Measurements from ENCODE around the gene CALML3.

Gene CALML3

GRCh38 chr10:5528989-5529701 is 4.4 kb downstream of the CALML3 start:
- DNase-seq, result no peak

- no peak for DNase-seq
Observed at GRCh38 chr10:5529702-5530411, 5.1 kb downstream of the CALML3 start.

GRCh38 chr10:5530412-5530806 is 5.6 kb downstream of the CALML3 start:
- no peak for DNase-seq

GRCh38 chr10:5530846-5531557 is 6.2 kb downstream of the CALML3 start:
- no peak for DNase-seq

DNA sequence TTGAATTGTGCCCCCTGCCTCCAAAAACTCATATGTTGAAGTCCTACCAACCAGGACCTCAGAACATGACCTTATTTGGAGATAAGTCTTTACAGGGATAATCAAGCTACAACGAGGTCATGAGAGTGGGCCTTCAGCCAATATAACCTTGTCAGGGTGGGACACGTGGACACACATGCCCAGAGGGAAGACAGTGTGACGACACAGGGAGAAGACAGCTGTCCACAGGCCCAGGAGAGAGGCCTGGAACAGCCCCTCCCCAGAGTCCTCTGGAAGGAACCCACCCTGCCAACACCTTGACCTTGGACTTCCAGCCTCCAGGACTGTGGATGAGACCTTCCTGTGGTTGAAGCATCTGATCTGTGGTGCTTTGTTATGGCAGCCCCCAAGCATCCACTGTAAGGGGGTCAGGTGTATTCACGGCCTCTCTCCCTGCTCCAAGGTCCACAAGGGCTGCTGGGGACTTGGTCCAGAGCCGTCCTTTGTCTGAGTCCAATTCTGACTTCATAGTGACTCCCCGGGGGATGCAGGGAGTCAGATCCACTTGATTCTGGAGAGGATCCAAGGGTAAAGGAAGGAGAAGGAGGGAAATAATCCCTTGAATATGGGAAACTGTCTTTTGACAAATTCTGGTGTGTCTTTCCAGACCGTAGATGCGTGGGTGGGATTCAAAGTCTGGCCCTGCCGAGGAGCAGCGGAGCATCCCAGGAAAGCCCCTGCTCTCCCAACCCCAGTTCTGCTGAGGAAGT is 7.0 kb downstream of the CALML3 start:
- no peak for DNase-seq

GRCh38 chr10:5532307-5532605 is 7.5 kb downstream of the CALML3 start:
- DNase-seq, result no peak

- DNase-seq, result no peak
Observed at GRCh38 chr10:5532618-5533097, 7.9 kb downstream of the CALML3 start.

DNA sequence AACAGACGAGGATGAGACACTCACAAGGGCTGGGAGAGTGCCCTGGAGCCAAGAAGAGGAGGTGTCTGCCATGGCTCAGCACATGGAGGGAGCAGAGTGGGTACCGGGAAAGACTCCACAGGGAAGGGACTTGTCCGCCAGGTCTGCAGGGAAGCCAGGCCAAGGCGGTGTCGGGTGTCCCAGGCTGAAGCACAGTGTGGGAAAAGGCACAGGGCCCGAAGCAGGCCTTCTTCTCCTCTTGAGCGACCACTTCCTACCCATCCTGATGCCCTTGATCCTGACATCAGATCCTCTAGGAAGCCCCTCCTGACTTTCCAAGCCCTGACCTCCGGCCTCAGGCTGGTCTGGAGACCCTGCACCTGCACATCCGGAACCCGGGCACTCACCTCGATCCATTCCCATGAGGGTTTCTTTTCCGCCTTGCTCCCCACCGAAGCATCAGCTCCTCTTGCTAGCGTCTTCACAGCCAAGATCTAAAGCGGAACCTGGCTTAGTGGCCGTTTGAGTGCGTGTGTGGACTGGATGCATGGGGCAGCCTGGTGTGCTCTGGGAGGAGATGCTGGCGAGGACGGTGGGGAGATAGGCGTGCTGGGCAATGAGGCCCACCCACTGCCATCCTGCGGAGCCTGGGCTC is 8.5 kb downstream of the CALML3 start:
- no peak for DNase-seq

GRCh38 chr10:5534051-5534821 is 9.5 kb downstream of the CALML3 start:
- no peak for DNase-seq

GRCh38 chr10:5534880-5535856 is 10.4 kb downstream of the CALML3 start:
- DNase-seq, result no peak

GRCh38 chr10:5536486-5537081 is 11.8 kb downstream of the CALML3 start:
- no peak for DNase-seq

DNA sequence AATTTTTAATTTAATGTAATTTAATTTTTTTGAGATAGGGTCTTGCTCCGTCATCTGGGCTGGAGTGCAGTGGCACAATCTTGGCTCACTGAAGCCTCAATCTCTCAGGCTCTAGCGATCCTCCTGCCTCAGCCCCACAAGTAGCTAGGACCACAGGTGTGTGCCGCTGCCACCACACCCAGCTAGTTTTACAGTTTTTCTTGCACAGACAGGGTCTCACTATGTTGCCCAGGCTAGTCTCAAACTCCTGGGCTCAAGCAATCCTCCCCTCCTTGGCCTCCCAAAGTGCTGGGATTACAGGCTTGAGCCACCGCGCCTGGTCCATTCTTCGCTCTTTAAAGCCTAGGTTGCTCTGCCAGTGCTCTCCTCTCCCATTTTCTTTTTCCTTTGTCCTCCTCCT is 12.9 kb downstream of the CALML3 start:
- no peak for DNase-seq

DNA sequence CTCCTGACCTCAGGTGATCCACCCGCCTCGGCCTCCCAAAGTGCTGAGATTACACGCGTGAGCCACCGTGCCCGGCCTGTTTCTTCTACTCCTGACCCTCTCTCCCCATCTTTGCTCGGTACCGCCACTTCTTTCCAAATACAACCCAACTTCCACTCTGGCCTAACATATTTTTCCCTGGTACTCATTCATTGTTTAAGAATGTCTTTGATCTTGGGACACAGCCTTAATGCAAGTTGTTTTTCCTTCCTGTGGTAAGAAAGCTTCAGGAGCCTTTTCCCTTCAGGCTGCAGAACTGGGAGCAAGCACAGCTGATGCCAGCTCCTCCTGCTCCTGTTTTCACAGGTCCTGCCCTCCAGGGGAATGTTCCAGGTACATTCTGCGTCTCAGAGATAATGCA is 13.7 kb downstream of the CALML3 start:
- no peak for DNase-seq

DNA sequence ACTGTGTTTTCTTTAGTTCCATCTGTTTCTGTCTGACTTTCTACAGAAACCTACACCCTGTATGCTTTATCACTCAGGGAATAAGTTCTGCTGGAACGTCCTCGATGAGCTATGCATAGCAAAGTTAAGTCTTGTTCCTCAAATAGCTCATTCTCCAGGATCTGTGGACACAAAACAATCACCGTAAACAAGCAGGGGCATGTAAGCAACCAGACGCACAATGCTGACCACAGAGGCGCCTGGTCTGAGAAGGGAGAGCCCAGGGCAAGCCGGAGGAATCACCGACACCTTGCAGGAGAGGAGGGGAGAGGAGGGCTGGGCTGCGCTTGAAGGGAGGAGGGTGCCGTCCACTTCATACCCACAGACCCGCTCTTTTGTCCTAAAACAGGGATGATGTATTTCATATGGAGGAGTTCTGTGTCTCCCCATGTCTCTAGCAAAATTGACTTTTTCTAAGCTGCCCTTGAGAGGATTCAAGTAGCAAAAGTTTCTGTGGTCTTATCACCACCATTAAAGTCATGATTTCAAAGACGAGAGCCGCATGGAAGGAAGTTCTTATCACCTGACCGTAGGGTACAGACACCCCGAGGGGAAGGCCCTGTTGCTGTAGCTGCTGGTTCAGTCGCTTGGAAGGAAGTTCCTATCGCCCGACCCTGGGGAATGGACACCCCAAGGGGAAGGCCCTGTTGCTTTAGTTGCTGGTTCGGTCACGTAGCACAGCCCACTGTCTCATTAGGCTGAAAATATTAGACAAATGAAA is 14.3 kb downstream of the CALML3 start:
- DNase-seq, result no peak

DNA sequence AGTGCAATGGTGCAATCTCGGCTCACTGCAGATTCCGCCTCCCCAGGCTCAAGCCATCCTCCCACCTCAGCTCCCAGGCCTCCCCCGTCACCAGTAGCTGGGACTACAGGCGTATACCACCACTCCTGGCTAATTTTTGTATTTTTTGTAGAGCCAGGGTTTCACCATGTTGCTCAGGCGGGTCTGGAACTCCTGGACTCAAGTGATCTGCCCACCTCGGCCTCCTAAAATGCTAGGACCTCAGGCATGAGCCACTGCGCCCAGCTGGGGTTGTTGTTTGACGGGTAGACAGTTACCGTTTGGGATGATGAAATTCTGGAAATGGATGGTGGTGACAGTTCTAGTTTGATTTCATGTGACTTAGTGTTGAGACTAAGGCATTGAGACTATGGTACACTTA is 15.3 kb downstream of the CALML3 start:
- no peak for DNase-seq

DNA sequence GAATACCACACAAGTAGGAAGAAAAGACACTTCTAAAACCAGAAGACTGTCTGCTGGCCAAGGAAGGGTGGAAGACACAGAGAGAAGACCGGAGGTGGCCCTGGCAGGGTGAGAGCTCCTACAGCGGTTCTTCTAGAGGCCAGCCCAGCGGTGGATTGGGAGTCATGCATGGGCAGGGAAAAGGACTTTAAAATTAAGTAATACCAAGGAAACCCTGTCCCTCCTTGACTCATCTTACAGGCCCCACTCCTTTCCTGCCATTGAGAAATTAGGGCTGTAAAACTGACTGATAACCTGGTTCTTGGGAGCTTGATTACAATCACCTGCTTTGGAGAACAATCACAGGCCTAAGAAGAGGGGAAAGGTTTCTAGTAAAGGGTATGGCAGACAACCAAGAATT is 16.1 kb downstream of the CALML3 start:
- DNase-seq, result no peak

DNA sequence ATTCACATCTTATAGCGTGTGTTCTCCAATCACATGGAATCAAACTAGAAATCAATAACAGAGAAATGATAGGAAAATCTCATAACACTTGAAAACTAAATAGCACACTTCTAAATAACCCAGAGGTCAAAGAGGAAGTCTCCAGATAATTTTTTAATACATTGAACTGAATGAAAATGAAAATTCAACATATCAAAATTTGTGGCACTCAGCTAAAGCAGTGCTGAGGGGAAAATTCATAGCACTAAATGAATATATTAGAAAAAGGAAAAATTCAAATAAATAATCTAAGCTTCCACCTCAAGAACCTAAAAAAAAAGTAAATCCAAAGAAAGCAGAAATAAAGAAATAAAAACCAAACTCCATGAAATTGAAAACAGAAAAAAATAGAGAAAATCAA is 17.3 kb downstream of the CALML3 start:
- no peak for DNase-seq

GRCh38 chr10:5543623-5544022 is 18.9 kb downstream of the CALML3 start:
- no peak for DNase-seq

- DNase-seq, result no peak
Observed at GRCh38 chr10:5544216-5544805, 19.6 kb downstream of the CALML3 start.
